NK-92 treated with Interleukin-12 subunit alpha and Interleukin-12 subunit beta, amount 100 ng/mL, for 24 hours (cell line): ENCODE data around the gene UST.

ENCODE experiments used
- DNase-seq: peaks from one replicate; lab custom pipeline; 2025; lab: John Stamatoyannopoulos, UW

Gene UST, protein sequence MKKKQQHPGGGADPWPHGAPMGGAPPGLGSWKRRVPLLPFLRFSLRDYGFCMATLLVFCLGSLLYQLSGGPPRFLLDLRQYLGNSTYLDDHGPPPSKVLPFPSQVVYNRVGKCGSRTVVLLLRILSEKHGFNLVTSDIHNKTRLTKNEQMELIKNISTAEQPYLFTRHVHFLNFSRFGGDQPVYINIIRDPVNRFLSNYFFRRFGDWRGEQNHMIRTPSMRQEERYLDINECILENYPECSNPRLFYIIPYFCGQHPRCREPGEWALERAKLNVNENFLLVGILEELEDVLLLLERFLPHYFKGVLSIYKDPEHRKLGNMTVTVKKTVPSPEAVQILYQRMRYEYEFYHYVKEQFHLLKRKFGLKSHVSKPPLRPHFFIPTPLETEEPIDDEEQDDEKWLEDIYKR

DNA sequence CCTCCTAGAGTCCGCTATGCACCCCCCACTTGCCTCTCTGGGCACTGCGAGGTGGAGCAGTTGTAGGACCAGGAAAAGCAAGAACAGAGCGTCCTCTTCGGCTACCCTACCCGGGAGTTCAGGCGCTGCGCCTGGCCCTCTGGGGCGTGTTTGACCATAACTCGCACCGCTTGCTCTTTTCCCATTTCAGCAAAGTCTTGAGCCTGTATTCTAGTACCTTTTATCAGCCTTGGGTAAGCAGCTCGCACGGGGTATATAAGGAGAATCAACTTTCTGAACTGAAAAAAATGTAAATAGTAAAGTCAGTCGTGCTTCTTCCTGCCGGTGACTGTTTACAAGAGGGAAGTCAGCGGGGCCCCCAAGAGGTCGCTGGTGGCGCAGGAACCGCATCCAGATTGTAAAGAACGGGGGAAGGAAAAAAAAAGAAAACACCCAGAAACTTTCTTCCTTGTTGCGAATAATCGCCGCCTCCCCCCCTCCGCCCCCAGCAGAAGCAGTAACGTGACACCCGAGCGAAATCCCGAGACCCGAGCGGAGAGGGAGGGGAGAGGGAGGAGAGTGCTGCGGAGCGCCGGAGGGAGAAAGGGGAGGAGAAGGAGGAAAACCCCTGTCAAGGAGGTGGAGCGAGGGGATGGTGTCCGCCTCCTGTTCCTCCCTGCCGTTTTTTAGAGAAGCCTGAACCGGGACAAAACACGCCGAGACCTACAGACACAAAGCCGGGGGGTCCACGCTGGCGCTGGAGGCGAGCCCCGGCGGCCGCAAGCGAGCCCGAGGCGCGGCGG lies at the start of gene UST:
Gene UST (plus strand): TSS at position 668 of the 782 bp plus-strand sequence. CDS start 401 bp downstream, outside the sequence.
- no peak for DNase-seq

DNA sequence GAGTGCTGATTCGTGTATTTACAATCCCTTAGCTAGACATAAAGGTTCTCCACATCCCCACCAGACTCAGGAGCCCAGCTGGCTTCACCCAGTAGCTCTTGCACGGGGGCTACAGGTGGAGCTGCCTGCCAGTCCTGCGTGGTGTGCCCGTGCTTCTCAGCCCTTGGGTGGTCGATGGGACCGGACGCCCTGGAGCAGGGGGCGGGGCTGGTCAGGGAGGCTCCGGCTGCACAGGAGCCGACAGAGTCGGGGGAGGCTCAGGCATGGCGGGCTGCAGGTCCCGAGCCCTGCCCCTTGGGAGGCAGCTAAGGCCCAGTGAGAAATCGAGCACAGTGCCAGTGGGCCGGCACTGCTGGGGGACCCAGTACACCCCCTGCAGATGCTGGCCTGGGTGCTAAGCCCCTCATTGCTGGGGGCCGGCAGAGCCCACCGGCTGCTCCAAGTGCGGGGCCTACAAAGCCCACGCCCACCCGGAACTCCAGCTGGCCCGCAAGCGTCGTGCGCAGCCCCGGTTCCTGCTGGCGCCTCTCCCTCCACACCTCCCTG lies 48.9 kb upstream of the UST start:
- no peak for DNase-seq

- DNase-seq = no peak
These were observed 48.1 kb upstream of the UST start for GRCh38 chr6:148698671-148699180.

DNA sequence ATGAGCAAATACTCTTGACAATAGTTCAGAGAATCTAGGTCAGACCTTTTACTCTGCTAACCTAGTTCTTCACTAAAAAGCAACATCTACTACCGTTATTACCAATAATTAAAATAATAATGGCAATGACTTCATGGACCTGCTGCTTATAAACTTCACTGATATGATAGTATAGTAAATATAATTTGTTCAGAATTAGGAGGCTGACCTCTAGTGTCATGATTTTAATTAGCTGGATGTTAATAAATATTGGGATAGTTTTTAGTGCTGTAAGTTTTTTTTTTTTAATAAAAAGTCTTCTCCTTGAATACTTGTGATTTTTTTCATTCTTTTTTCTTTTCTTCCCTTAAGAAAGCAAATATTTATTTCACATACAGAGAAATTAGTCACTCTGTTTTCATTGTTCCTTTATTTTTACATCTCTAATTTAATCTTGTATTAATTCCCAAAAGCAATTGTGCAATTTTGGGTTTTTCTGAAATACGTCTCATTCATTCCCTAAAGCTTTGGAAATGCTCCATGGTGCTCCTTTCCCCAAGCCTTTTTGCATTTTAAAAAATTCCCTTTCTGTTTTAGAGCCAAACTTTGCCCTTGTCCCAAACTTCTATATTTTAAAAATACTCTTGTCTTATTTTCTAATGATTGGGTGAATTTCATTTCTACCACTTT lies 46.6 kb upstream of the UST start:
- DNase-seq = no peak

- DNase-seq = no peak
These were observed 46.0 kb upstream of the UST start for GRCh38 chr6:148700741-148701311.

DNA sequence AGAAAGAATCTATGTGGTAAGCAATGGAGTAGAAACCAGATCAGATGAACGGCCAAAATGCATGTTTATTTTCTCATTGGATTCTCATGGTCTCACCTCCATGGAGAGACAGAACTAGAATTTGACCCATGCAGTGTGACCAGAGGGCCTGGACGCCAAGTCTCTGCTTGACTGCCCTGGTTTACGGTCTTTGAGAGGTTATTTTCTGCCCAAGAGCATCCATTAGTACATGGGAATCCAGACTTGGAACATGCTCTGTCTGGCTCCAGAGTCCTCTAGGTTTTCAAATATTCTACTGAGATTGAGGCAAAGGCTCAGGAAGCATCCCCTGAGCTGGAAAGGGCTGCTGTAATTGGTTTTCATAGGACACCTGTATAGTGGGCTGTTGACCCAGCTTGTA lies 45.5 kb upstream of the UST start:
- no peak for DNase-seq

GRCh38 chr6:148703900-148704299 lies 42.9 kb upstream of the UST start:
- DNase-seq = no peak

GRCh38 chr6:148704400-148705246 lies 42.2 kb upstream of the UST start:
- no peak for DNase-seq

- DNase-seq = no peak
These were observed 38.1 kb upstream of the UST start for GRCh38 chr6:148708707-148709106.

DNA sequence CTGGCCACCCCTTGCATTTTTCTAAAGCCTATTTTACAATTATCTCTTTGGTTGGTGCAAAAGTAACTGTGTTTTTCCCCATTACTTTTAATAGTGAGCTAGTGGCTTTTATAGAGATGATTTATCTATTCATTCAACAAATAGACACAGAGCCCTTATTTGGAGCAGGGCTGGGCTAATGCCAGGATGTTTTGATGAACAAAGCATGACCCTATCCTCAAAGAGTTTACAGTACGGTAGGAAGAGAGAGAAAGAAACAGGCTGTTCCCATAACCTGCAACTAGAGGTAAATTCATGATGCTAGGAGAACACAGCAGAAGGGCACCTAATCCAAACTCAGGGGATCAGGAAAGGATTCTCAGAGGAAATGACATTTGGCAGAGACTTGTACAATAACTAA lies 37.3 kb upstream of the UST start:
- no peak for DNase-seq

GRCh38 chr6:148711833-148712654 lies 34.8 kb upstream of the UST start:
- no peak for DNase-seq

GRCh38 chr6:148713033-148713738 lies 33.6 kb upstream of the UST start:
- no peak for DNase-seq

- no peak for DNase-seq
These were observed 32.9 kb upstream of the UST start for GRCh38 chr6:148713921-148714320.

DNA sequence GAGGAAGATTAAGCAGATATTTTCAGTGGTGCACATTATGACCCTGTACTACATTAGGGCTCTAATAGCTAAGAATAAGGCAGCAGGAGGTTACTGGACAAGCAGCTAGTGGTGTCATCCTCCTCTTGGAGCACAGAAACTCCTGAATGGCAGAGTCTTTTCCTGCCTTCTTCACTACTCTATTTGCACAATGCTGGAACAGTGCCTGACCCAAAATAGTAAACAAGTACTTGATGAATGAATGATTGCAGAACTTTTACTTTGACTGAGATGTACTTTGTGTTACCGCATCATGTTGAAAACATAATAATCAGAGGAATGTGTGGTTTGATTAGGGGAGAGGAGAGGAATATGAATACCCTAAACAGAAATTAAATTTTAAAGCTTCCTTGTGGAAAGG lies 30.0 kb upstream of the UST start:
- no peak for DNase-seq

DNA sequence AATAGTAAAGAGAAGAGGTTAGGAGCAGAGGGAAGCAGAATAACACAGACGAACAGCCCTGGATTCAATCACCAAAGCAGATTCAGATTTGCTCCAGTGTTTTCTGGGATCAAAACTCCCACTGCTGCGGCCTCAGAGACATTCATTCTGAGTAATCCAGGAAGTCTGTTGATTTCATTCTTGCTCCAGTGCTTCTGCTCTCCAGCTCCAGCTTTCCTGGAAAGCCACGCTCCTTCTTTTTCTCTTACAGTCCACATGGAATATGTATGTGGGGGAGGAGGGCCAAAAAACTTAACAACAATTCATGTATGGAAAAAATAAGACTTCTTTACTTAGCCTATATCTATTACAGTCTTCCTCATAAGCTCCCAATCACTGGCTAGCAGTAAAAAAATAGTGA lies 26.4 kb upstream of the UST start:
- no peak for DNase-seq

GRCh38 chr6:148720897-148721296 lies 25.9 kb upstream of the UST start:
- no peak for DNase-seq

DNA sequence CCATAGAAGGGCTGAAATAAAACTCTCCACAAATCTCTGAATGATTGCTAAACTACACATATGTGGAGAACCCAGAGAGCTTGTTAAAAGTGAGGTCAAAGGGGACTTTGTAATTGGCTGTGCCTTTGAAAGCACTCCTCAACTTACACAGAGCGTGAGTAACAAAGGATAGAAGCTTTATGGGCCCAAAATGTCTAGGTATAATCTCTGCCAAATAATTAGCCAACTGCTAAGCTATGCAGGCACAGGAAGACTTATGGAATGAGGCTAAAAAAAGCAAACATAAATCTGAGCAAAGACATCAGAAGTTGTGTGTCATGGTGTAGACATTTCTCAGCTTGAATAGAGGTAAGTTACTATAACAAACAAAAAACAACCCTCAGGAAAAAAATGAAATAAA lies 23.3 kb upstream of the UST start:
- DNase-seq = no peak

- no peak for DNase-seq
These were observed 22.4 kb upstream of the UST start for GRCh38 chr6:148724428-148724827.

- no peak for DNase-seq
These were observed 19.7 kb upstream of the UST start for GRCh38 chr6:148727104-148727503.
